Panc1 (cell line): ENCODE data around the gene C17orf67. TPM values are rescaled to one million over a fixed set of nuclear protein-coding genes. Genes with fewer than 3 reads are reported as not detected.

Source experiments
- ATAC-seq: fragments of 200-7000 bp; cut with Tn5 transposase; 2 replicates; pipeline ENCODE4 v1.9.1; 2020; ENCODE audit warnings: mild to moderate bottlenecking, moderate library complexity
- BruUV-seq: library from RNA; stranded (reverse); fragments of 400-500 nt; replicated peaks from 2 replicates; lab custom pipeline; 2021; lab: Mats Ljungman, UMichigan
- CTCF ChIA-PET: fragments of 300-600 bp; sonication (Branson Sonifier 250); formaldehyde crosslinking; loops from one replicate; lab custom pipeline; 2022; ENCODE audit warnings: antibody characterized with exemption; lab: Charles Lee
- POLR2A ChIA-PET: fragments of 300-600 bp; sonication (Branson Sonifier 250); formaldehyde crosslinking; loops from one replicate; lab custom pipeline; 2022; ENCODE audit warnings: antibody characterized with exemption; lab: Charles Lee
- DNase-seq: peaks from one replicate; pipeline ENCODE4 v3.0.0-alpha.2; 2010; ENCODE audit warnings: low read depth, low spot score
- H3K27ac ChIP-seq: 2 replicates; pipeline ENCODE4 v1.5.1; 2011; ENCODE audit warnings: mild to moderate bottlenecking, low read length, inconsistent platforms
- H3K27me3 ChIP-seq: fragments of 200-500 bp; sonication (Bioruptor generic); 2 replicates; pipeline ENCODE4 v1.6.0; 2014; ENCODE audit warnings: low read length, inconsistent platforms; ENCODE audit not compliant: control insufficient read depth, insufficient read depth
- H3K36me3 ChIP-seq: fragments of 200-500 bp; sonication (Bioruptor generic); 2 replicates; pipeline ENCODE4 v1.5.1; 2014; ENCODE audit warnings: inconsistent platforms, mild to moderate bottlenecking, low read length, moderate library complexity; ENCODE audit not compliant: control insufficient read depth, insufficient read depth
- H3K4me1 ChIP-seq: 2 replicates; pipeline ENCODE4 v1.5.1; 2011; ENCODE audit warnings: inconsistent platforms, mild to moderate bottlenecking, low read length, moderate library complexity; ENCODE audit not compliant: control insufficient read depth, insufficient read depth
- H3K4me3 ChIP-seq, 2 experiments: 2 replicates each; pipeline ENCODE4 v1.5.1; 2011 to 2012; ENCODE audit warnings: low read depth in 2 of 2, low read length in 2 of 2, mild to moderate bottlenecking in 2 of 2, inconsistent platforms in 1 of 2, moderate library complexity in 1 of 2
- H3K9me3 ChIP-seq: fragments of 200-500 bp; sonication (Bioruptor generic); 2 replicates; pipeline ENCODE4 v1.5.1; 2014; ENCODE audit warnings: low read depth, mild to moderate bottlenecking, inconsistent platforms, low read length, moderate library complexity; ENCODE audit not compliant: control insufficient read depth, insufficient read depth
- CTCF ChIP-seq: fragments of 450-650 bp; IDR thresholded peaks from 2 replicates; pipeline ENCODE4 v1.5.1; 2017; ENCODE audit warnings: mild to moderate bottlenecking
- REST ChIP-seq, 2 experiments: IDR thresholded peaks; 2 replicates each; pipeline ENCODE4 v1.6.1; 2011 to 2012; ENCODE audit warnings: low read depth in 2 of 2, control low read depth in 1 of 2, low read length in 1 of 2, mild to moderate bottlenecking in 1 of 2, moderate library complexity in 1 of 2; ENCODE audit not compliant: insufficient read depth in 1 of 2
- SIN3A ChIP-seq: IDR thresholded peaks from 2 replicates; pipeline ENCODE4 v1.6.1; 2012; ENCODE audit warnings: low read depth, mild to moderate bottlenecking, low read length, moderate library complexity, borderline replicate concordance; ENCODE audit not compliant: insufficient read depth
- TCF7L2 ChIP-seq: IDR thresholded peaks from 2 replicates; pipeline ENCODE4 v1.6.1; 2011; ENCODE audit warnings: mild to moderate bottlenecking, low read depth, low read length, inconsistent platforms
- in situ Hi-C: cut with HindIII; loops from 2 replicates; pipeline ENCODE4 v1.10.0; 2016; ENCODE audit warnings: low sequenced_read_pairs, low pct_unique_long_range_greater_than_20kb
- intact Hi-C: fragments of 100-400 bp; cut with micrococcal nuclease; formaldehyde crosslinking; loops from one replicate; pipeline ENCODE4 v1.10.0; 2022; ENCODE audit not compliant: unreplicated experiment
- total RNA-seq: library from RNA; stranded (reverse); gene quantifications from one replicate; pipeline ENCODE4 v1.2.1, GENCODE V29; 2021; ENCODE audit not compliant: unreplicated experiment

Gene C17orf67
- total RNA-seq, 1 experiment from 2014 or later, result 3.4 TPM

GRCh38 chr17:56821847-56822534 is 11.7 kb downstream of the C17orf67 start:
- Histone ChIP-seq H3K4me1 (0 out of 2 replicates have a peak, but pooled peaks cover 3% of the 10 kb centered on the region), H3K27me3 (no peaks in the 10 kb centered on the region), H3K9me3 (no peaks in the 10 kb centered on the region), H3K4me3 (no peak overlapping the region), H3K27ac (no peak overlapping the region), H3K36me3 (no peaks in the 10 kb centered on the region)
- no TSS peak for BruUV-seq
- no peak for DNase-seq
- no peak for ATAC-seq
- TF ChIP-seq REST (IDR thresholded peaks at IDR 0.05; ENCODE audit: insufficient read depth in 1 of 2, low read depth in 2 of 2, low read length in 1 of 2), result no peak
- TF ChIP-seq TCF7L2, result no peak
- in situ Hi-C loops, result no loop called here
- ChIA-PET CTCF (interaction anchor here (0.6 to 1.1 kb wide), 2 partner anchors 70 to 230 kb away, joined by 3 read pairs; no protein-coding TSS in a partner anchor), POLR2A (interaction anchor here (0.5 kb wide), 1 partner anchor 238 kb away, joined by 3 read pairs; no protein-coding TSS in a partner anchor)
- intact Hi-C loops, result no loop called here

- intact Hi-C loops, result no loop called here
- H3K36me3 ChIP-seq, result no peaks in the 10 kb centered on the region
- in situ Hi-C loops, result no loop called here
- no peak for TF ChIP-seq CTCF
- TF ChIP-seq SIN3A, result no peak
- no peak for TF ChIP-seq TCF7L2
- no peak for TF ChIP-seq REST (IDR thresholded peaks at IDR 0.05; ENCODE audit: insufficient read depth in 1 of 2, low read depth in 2 of 2, low read length in 1 of 2)
- no peaks in the 10 kb centered on the region for H3K9me3 ChIP-seq
- 0 out of 2 replicates have a peak, but pooled peaks cover 3% of the 10 kb centered on the region for H3K4me1 ChIP-seq
- DNase-seq, result no peak
- no peaks in the 10 kb centered on the region for H3K27me3 ChIP-seq
- BruUV-seq, result no TSS peak
- ChIA-PET CTCF (interaction anchor here (0.6 to 1.5 kb wide), 6 partner anchors 8 to 323 kb away, joined by 3 to 4 read pairs (median 3); no protein-coding TSS in a partner anchor), POLR2A (no interaction called here)
- no peak overlapping the region for H3K27ac ChIP-seq
- ATAC-seq, result no peak
- no peak overlapping the region for H3K4me3 ChIP-seq
Observed at GRCh38 chr17:56820207-56820606, 13.5 kb downstream of the C17orf67 start.
